Left forelimb (tissue), 1 donor: Measurements from ENCODE around the gene CCDC12.

ENCODE experiments used
- DNase-seq: peaks from one replicate; pipeline ENCODE4 v3.0.0-alpha.2; 2018; ENCODE audit warnings: low spot score

CCDC12 gene

DNA sequence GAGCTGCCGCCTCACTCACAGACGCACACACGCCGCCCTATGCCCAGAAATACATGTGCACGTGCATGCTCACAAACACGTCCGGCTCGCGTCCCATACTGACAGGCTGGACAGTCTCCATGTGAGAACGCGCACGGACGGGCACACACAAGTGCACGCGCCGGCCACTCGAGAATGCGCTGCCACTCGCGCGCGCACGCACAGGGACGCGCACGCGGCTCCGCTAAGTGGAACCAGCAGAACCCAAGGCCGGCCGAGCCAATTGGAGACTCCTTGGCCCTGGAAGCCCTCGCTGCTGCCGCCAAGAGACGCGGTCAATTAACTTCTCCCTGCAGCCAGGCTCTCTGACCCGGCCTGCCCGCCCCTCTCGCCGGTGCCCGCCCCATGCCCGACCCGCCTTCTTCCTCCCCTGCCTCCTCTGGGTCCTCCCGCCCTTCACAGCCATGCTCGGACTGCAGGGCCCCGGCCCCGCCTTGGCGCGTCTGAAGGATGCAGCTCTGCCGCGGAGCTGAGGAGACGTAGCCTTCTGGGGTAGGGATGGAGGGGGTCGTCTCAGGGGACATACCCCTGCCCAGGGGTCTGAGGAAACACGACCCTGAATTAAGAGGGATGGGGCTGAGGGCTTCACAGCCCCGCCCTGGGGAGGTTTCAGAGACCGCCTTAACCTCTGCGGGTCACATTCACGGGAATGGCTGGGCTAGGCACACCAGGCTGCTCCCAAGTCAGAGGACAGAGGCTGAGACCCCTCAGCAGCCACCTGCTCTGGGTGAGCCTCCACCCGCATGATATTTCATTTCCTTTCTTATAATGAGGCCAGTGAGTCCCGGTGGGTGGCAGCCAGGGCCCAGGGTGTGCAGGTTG lies 84.0 kb downstream of the CCDC12 start:
- no peak for DNase-seq

GRCh38 chr3:46891132-46891531 lies 85.4 kb downstream of the CCDC12 start:
- DNase-seq, result no peak

DNA sequence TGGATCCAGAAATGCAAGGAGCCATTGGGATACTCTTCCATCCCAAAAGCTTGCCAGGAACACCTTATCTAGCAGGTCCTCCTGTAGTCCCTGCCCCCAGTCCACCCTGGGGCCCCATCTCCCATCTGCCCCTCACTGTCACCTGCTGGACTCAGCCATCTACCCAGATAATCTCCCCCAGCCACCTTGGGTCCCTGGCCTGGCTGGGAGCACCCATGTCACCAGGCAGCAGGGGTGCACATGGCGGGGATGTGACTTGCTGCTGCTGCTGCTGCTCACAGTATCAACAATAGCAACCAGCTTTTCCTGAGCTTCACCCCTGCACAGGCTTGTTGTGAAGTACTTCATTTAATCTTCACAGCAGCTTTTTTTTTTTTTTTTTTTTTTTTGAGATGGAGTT lies 86.4 kb downstream of the CCDC12 start:
- no peak for DNase-seq

GRCh38 chr3:46889381-46890110 lies 87.0 kb downstream of the CCDC12 start:
- no peak for DNase-seq

GRCh38 chr3:46888705-46889104 lies 87.8 kb downstream of the CCDC12 start:
- no peak for DNase-seq

GRCh38 chr3:46887980-46888494 lies 88.5 kb downstream of the CCDC12 start:
- no peak for DNase-seq

DNA sequence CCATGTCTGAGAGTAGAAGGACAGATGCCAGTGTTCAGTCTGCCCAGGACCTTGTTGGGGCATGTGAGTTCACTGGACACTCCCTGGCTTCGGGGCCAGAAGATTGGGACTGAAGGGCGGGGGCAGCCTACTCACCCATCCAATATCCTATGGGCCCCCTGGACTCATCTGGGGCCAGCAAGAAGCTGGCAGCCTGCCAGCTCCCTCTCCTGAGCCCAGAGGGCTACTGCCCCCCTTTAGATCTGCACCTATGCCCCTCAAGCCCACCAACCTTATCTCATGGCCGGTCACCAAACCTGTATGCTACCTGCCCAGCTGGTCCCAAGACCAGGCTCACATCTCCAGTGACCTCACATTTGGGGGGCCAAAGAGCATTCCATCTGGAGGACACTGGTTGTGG lies 90.9 kb downstream of the CCDC12 start:
- no peak for DNase-seq

- no peak for DNase-seq
These were observed 91.6 kb downstream of the CCDC12 start for GRCh38 chr3:46884929-46885328.

GRCh38 chr3:46884427-46884826 lies 92.1 kb downstream of the CCDC12 start:
- no peak for DNase-seq

DNA sequence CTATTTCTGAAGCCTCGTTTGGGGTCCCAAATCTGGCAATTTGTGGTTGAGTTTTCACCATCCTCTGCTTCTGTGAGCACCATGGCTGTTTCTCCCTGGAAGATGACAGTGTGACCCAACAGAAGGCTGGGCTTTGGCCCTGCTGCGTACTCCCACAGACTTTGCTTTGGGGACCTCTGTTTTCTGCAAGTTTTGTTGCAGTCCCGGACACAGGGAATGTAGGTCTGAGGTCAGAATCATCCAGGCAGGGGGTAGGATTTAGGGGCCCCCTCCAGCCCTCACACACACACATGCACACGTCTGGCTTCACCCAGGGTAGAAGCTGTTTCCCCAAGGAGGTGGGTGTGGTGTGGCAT lies 92.7 kb downstream of the CCDC12 start:
- no peak for DNase-seq

DNA sequence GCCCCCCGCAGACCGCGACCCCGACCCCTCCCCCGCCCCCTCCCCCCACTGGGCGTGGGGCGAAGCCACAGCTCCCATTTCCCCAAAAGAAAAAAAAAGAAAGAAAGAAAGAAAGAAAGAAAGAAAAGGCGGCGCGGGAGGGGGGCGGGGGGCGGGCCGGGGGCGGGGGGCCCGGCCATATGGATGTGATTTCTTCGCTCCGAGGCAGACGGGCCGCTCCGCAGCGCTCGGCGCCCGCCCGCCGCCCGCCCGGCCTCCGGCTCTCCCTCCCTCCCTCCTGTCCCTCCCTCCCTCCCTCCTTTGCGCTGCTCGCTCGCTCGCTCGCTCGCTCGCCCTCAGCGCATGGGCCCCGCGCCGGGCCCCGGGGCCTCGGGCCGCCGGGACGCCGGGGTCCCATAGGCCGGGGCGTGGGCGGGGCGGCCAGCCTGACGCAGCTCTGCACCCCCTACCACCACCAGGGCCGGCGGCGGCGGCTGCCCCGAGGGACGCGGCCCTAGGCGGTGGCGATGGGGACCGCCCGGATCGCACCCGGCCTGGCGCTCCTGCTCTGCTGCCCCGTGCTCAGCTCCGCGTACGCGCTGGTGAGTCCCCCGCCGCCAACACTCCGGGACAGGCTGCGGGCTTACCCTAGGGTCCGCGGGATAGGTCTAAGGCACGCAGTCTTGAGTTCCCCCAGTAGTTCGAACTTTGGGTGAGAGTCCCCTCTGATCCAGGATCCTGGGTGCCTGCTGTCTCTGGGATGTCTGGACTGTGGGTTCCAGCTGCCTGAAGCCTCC lies 93.3 kb downstream of the CCDC12 start:
- no peak for DNase-seq

DNA sequence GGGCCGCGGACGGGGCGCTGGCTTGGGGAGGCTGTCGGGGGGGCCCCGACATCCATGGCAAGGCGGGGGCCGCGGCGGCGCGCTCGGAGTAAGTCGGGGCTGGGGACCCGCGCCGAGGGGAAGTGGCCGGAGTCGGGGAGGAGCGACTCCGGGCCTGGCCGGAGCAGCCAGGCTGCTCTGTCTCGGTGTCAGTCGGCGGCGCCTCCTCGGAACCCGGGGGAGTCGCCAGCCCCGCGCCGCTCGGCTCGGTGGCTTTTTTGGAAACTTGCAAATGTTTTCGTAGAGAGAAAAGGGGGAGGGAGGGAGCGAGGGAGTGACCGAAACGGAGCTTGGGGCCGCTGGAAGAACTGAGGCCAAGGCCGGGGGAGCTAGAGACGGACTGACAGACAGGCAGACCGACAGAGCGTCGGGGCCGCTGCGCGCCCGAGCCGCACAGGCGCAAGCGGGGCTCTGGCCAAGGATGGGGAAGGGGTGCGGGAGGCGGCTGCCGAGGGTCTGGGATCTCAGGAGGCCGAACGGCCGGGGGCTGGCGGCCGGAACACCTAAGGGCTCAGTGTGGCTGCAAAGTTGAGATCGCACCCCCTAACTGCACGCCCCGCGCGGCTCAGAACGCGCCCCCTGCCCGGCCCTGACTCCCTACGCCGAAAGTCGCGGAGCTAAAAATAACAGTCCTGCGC lies 94.0 kb downstream of the CCDC12 start:
- DNase-seq, result peak; percentile 81

- DNase-seq, result peak; percentile 82
These were observed 94.8 kb downstream of the CCDC12 start for GRCh38 chr3:46881596-46882376.

- DNase-seq, result no peak
These were observed 95.5 kb downstream of the CCDC12 start for GRCh38 chr3:46880884-46881595.

DNA sequence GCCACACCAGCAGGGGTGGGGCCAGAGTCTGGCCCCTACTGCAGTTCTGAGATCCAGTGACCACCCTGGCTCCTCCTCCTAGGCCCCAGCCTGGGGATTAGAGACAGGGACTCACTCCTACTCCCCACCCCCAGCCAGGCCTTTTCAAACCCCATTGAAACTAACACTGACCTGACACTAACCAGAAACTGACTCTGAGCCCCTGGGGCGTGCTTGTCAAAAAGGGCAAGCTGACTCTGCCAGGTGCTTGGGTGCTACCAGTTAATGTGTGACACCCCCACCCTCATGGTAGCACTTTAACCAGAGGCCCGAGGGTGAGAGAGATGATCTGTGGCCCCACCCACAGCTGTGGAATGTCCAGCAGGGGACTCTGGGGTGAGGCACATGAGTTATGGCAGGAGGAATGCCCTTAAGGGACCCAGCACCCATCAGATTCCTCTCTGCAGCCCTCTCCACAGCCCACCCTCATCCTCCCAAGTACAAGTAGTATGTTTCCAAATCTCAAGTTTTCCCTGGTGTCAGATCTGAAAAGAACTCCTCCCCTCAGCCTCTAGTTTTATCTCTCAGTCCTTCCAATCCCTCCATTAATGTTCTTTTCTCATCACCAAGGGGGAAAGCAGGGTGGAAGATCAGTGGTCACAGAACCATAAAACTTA lies 97.6 kb downstream of the CCDC12 start:
- DNase-seq, result no peak

DNA sequence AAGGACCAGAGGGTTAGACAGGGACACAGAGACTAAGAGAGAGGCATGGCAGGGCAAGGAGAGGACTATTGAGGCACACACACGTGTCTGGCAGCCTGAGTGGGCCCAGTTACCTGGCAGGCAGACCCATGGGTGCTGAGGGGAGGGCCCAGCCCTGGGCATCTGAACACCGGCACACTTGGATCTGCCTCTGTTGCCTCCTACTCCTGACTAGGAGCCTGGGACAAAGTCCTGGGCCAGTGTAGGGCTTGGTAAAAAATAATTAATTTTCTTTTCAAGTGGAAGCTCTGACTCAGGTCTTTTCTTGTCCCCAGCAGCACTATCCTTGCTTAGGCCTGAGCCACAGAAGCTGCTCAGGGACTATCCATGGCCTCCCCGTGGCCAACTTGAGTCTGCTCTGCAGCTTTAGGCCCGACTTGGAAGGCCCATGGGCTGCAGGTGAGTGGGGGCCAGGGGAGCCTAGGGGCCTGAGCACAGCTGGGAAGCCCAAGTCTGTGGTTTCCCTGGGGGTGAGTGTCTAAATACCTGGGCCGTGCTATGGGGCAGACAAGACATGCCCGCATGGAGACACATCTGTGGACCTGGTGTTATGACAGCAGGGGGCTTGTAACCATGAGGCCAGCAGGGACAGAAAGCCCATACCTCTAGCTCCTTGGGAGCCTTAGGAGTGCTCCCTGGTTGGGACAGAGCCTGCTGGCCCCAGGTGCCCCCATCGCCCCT lies 99.0 kb downstream of the CCDC12 start, which contains the start of gene PTH1R:
Gene PTH1R (plus strand): TSS at position 316 of the 720 bp plus-strand sequence. CDS start 5,839 bp downstream, outside the sequence.
- DNase-seq, result no peak

GRCh38 chr3:46876313-46877300 lies 99.9 kb downstream of the CCDC12 start:
- DNase-seq, result no peak

- DNase-seq, result no peak
These were observed 101.0 kb downstream of the CCDC12 start for GRCh38 chr3:46875560-46875959.
